HEK293 (cell line): ENCODE results near the gene DKK2.

Source experiments
- CTCF ChIA-PET: fragments of 350-600 bp; formaldehyde crosslinking; extraction: SDS; loops from one replicate; lab custom pipeline; 2021; ENCODE audit warnings: antibody characterized with exemption; lab: Yijun Ruan, JAX
- POLR2A ChIA-PET: fragments of 300-600 bp; formaldehyde crosslinking; extraction: SDS; loops from one replicate; lab custom pipeline; 2020; ENCODE audit warnings: antibody characterized with exemption, inconsistent platforms; lab: Yijun Ruan, JAX
- H3K27ac ChIP-seq: fragments of 200-500 bp; sonication (Bioruptor generic); 2 replicates; pipeline ENCODE4 v1.5.1; 2014; ENCODE audit warnings: low read depth, low read length, control low read depth, inconsistent platforms; ENCODE audit errors: extremely low read depth
- H3K36me3 ChIP-seq, 2 experiments: fragments of 200-500 bp in 1 of 2; sonication (Bioruptor generic) in 1 of 2; 1 replicate in 1 of 2; 2 replicates in 1 of 2; pipeline ENCODE4 v1.5.1; 2014 to 2017; ENCODE audit warnings: inconsistent platforms in 2 of 2, low read length in 2 of 2; ENCODE audit not compliant: control insufficient read depth in 2 of 2, insufficient read depth in 1 of 2
- H3K4me1 ChIP-seq: fragments of 200-500 bp; sonication (Bioruptor generic); 2 replicates; pipeline ENCODE4 v1.5.1; 2014; ENCODE audit warnings: mild to moderate bottlenecking, low read length, inconsistent platforms; ENCODE audit not compliant: control insufficient read depth, insufficient read depth
- H3K4me3 ChIP-seq: 2 replicates; pipeline ENCODE4 v1.5.1; 2011; ENCODE audit warnings: low read depth, mild to moderate bottlenecking, control low read depth, low read length, moderate library complexity
- H3K9me3 ChIP-seq: fragments of 200-500 bp; sonication (Bioruptor generic); 2 replicates; pipeline ENCODE4 v1.5.1; 2014; ENCODE audit warnings: low read depth, low read length, inconsistent platforms; ENCODE audit not compliant: control insufficient read depth, insufficient read depth
- KLF16 ChIP-seq: fragments of 450-650 bp; formaldehyde crosslinking; IDR thresholded peaks from 2 replicates; pipeline ENCODE4 v1.5.1; 2017; ENCODE audit warnings: missing biosample characterization, missing genetic modification characterization
- OSR2 ChIP-seq: fragments of 450-650 bp; formaldehyde crosslinking; IDR thresholded peaks from 2 replicates; pipeline ENCODE4 v1.5.1; 2016; ENCODE audit warnings: missing biosample characterization, missing genetic modification characterization
- PRDM1 ChIP-seq: fragments of 450-650 bp; formaldehyde crosslinking; IDR thresholded peaks from 2 replicates; pipeline ENCODE4; 2016; ENCODE audit warnings: missing biosample characterization, missing genetic modification characterization
- SP2 ChIP-seq: fragments of 450-650 bp; formaldehyde crosslinking; IDR thresholded peaks from 2 replicates; pipeline ENCODE4 v1.5.1; 2016; ENCODE audit warnings: missing biosample characterization, missing genetic modification characterization
- SP3 ChIP-seq: fragments of 450-650 bp; formaldehyde crosslinking; IDR thresholded peaks from 2 replicates; pipeline ENCODE4 v1.5.1; 2016; ENCODE audit warnings: missing biosample characterization, missing genetic modification characterization
- SP7 ChIP-seq: fragments of 450-650 bp; formaldehyde crosslinking; IDR thresholded peaks from 2 replicates; pipeline ENCODE4 v1.5.1; 2016; ENCODE audit warnings: missing biosample characterization, missing genetic modification characterization
- TCF7L2 ChIP-seq: IDR thresholded peaks from 2 replicates; pipeline ENCODE4 v1.6.1; 2011; ENCODE audit warnings: low read depth, mild to moderate bottlenecking, inconsistent platforms, low read length, moderate library complexity, borderline replicate concordance
- ZBTB17 ChIP-seq: fragments of 450-650 bp; formaldehyde crosslinking; IDR thresholded peaks from 2 replicates; pipeline ENCODE4 v1.5.1; 2016; ENCODE audit warnings: missing biosample characterization, missing genetic modification characterization
- ZBTB20 ChIP-seq: fragments of 450-650 bp; formaldehyde crosslinking; IDR thresholded peaks from 2 replicates; pipeline ENCODE4 v1.5.1; 2016; ENCODE audit warnings: missing biosample characterization, missing genetic modification characterization
- ZNF112 ChIP-seq: fragments of 450-650 bp; formaldehyde crosslinking; IDR thresholded peaks from 2 replicates; pipeline ENCODE4 v1.5.0; 2017; ENCODE audit warnings: missing biosample characterization, missing genetic modification characterization
- ZNF140 ChIP-seq: fragments of 450-650 bp; formaldehyde crosslinking; IDR thresholded peaks from 2 replicates; pipeline ENCODE4 v1.5.1; 2016; ENCODE audit warnings: missing biosample characterization, missing genetic modification characterization
- ZNF155 ChIP-seq: fragments of 450-650 bp; formaldehyde crosslinking; IDR thresholded peaks from 2 replicates; pipeline ENCODE4 v1.5.1; 2016; ENCODE audit warnings: missing biosample characterization, missing genetic modification characterization
- ZNF19 ChIP-seq: fragments of 450-650 bp; formaldehyde crosslinking; IDR thresholded peaks from 2 replicates; pipeline ENCODE4; 2016; ENCODE audit warnings: missing biosample characterization, missing genetic modification characterization, low read depth
- ZNF214 ChIP-seq: fragments of 450-650 bp; formaldehyde crosslinking; IDR thresholded peaks from 2 replicates; pipeline ENCODE4 v1.5.1; 2017; ENCODE audit warnings: missing biosample characterization, mild to moderate bottlenecking, missing genetic modification characterization, borderline replicate concordance
- ZNF366 ChIP-seq: fragments of 450-650 bp; formaldehyde crosslinking; conservative IDR thresholded peaks from 2 replicates; pipeline ENCODE4 v1.5.1; 2016; ENCODE audit warnings: missing biosample characterization, missing genetic modification characterization
- ZNF394 ChIP-seq: fragments of 450-650 bp; formaldehyde crosslinking; IDR thresholded peaks from 2 replicates; pipeline ENCODE4 v1.5.1; 2016; ENCODE audit warnings: missing biosample characterization, missing genetic modification characterization, mild to moderate bottlenecking, moderate library complexity, borderline replicate concordance
- ZNF426 ChIP-seq: fragments of 450-650 bp; formaldehyde crosslinking; IDR thresholded peaks from 2 replicates; pipeline ENCODE4 v1.5.1; 2017; ENCODE audit warnings: missing biosample characterization, missing genetic modification characterization, mild to moderate bottlenecking, inconsistent platforms, moderate library complexity
- ZNF626 ChIP-seq: fragments of 450-650 bp; sonication (Bioruptor Pico); formaldehyde crosslinking; IDR thresholded peaks from 2 replicates; pipeline ENCODE4 v1.5.1; 2018; ENCODE audit warnings: missing biosample characterization, missing genetic modification characterization, inconsistent platforms
- ZNF658 ChIP-seq: fragments of 450-650 bp; formaldehyde crosslinking; IDR thresholded peaks from 2 replicates; pipeline ENCODE4; 2016; ENCODE audit warnings: missing biosample characterization, missing genetic modification characterization
- ZNF707 ChIP-seq: fragments of 450-650 bp; formaldehyde crosslinking; IDR thresholded peaks from 2 replicates; pipeline ENCODE4 v1.5.1; 2016; ENCODE audit warnings: missing biosample characterization, missing genetic modification characterization
- ZNF837 ChIP-seq: fragments of 450-650 bp; formaldehyde crosslinking; IDR thresholded peaks from 2 replicates; pipeline ENCODE4 v1.5.1; 2016; ENCODE audit warnings: missing biosample characterization, missing genetic modification characterization
- ZXDB ChIP-seq: fragments of 450-650 bp; formaldehyde crosslinking; IDR thresholded peaks from 2 replicates; pipeline ENCODE4 v1.5.1; 2016; ENCODE audit warnings: missing biosample characterization, missing genetic modification characterization
- TF ChIP-seq, protein P1 (sequence below): fragments of 450-650 bp; formaldehyde crosslinking; IDR thresholded peaks from 2 replicates; pipeline ENCODE4 v1.5.1; 2016; ENCODE audit warnings: missing biosample characterization, missing genetic modification characterization
- TF ChIP-seq, protein P2 (sequence below): fragments of 450-650 bp; IDR thresholded peaks from 2 replicates; pipeline ENCODE4 v1.5.1; 2018; ENCODE audit warnings: missing biosample characterization, missing genetic modification characterization
- TF ChIP-seq, protein P3 (sequence below): fragments of 450-650 bp; formaldehyde crosslinking; IDR thresholded peaks from 2 replicates; pipeline ENCODE4; 2016; ENCODE audit warnings: missing biosample characterization, missing genetic modification characterization
- TF ChIP-seq, protein P4 (sequence below): fragments of 450-650 bp; formaldehyde crosslinking; conservative IDR thresholded peaks from 2 replicates; pipeline ENCODE4 v1.5.1; 2016; ENCODE audit warnings: low read depth, missing biosample characterization, missing genetic modification characterization
- TF ChIP-seq, protein P5 (sequence below): fragments of 450-650 bp; formaldehyde crosslinking; IDR thresholded peaks from 2 replicates; pipeline ENCODE4 v1.5.1; 2016; ENCODE audit warnings: missing biosample characterization, missing genetic modification characterization

DKK2 gene, protein sequence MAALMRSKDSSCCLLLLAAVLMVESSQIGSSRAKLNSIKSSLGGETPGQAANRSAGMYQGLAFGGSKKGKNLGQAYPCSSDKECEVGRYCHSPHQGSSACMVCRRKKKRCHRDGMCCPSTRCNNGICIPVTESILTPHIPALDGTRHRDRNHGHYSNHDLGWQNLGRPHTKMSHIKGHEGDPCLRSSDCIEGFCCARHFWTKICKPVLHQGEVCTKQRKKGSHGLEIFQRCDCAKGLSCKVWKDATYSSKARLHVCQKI

DNA sequence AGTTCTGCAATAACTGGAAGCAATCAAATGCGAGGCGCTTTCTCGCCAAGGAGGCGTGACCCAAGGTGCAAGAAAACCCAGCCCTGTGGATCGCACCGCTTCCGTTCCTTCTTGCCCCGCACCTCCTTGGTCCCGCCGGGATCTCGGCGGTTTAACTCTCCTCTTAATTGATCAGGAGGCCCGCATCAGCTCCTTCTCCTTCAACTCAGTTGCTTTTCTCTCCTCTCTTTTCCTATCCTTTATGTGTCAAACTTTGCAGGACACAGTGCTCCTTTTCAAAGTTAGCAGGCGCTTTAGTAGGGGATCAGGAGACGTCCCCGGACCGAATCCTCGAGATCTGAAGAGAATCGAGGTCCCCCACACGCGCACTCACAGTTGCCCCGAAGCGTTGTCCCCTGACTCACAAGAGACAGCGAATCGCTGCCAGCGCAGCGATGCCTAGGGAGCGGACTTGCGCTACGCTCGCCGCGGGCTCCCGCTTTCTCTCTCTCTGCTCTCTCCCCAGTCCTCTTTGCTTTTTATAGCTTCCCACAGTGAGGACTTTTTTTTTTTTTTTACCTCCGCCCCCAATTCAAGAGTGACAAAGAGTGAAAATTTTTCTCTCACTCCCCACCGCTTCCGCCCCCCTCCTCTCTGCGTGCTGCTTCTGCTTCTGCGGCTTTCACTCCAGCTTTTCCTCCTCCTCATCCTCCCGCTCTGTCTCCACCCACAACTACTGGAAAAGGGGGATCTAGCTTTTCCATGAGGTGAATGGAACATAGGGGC, at the start of gene DKK2:
TSS of gene DKK2 (minus strand) at position 495 of the 765 bp plus-strand sequence. CDS start 722 bp downstream, outside the sequence.
- CTCF ChIA-PET: interaction anchor here (0.6 to 2.0 kb wide), 10 partner anchors 7 to 701 kb away, joined by 3 to 8 read pairs (median 4); partner anchors contain the start of gene PAPSS1
- peak within 1 kb of the TSS; percentile 33 for H3K4me3 ChIP-seq
- TF ChIP-seq ZNF707 (tag by site-specific recombination): no peak
- no peak for TF ChIP-seq ZNF426
- peak; percentile 8; the same call in 1 of the 2 replicates for TF ChIP-seq ZBTB17 (tag by site-specific recombination)
- TF ChIP-seq TCF7L2: no peak
- no peak for TF ChIP-seq ZNF112 (tag by site-specific recombination)
- no peak for TF ChIP-seq ZNF19 (tag by site-specific recombination)
- peak; percentile 23; the same call in 1 of the 2 replicates for TF ChIP-seq SP2
- TF ChIP-seq, protein P1, sequence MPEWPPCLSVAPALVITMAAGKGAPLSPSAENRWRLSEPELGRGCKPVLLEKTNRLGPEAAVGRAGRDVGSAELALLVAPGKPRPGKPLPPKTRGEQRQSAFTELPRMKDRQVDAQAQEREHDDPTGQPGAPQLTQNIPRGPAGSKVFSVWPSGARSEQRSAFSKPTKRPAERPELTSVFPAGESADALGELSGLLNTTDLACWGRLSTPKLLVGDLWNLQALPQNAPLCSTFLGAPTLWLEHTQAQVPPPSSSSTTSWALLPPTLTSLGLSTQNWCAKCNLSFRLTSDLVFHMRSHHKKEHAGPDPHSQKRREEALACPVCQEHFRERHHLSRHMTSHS: no peak
- TF ChIP-seq, protein P2, sequence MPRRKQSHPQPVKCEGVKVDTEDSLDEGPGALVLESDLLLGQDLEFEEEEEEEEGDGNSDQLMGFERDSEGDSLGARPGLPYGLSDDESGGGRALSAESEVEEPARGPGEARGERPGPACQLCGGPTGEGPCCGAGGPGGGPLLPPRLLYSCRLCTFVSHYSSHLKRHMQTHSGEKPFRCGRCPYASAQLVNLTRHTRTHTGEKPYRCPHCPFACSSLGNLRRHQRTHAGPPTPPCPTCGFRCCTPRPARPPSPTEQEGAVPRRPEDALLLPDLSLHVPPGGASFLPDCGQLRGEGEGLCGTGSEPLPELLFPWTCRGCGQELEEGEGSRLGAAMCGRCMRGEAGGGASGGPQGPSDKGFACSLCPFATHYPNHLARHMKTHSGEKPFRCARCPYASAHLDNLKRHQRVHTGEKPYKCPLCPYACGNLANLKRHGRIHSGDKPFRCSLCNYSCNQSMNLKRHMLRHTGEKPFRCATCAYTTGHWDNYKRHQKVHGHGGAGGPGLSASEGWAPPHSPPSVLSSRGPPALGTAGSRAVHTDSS (tag by site-specific recombination): peak; percentile 71
- peak; percentile 39; the same call in 1 of the 2 replicates for TF ChIP-seq ZNF366
- no peak for TF ChIP-seq ZBTB20 (tag by site-specific recombination)
- no peak; the same call in 1 of the 2 replicates for TF ChIP-seq ZNF394 (tag by site-specific recombination)
- TF ChIP-seq ZNF155 (tag by site-specific recombination): no peak
- no peak for TF ChIP-seq ZXDB
- TF ChIP-seq OSR2 (tag by site-specific recombination): peak; percentile 40; the same call in 1 of the 2 replicates
- TF ChIP-seq, protein P3, sequence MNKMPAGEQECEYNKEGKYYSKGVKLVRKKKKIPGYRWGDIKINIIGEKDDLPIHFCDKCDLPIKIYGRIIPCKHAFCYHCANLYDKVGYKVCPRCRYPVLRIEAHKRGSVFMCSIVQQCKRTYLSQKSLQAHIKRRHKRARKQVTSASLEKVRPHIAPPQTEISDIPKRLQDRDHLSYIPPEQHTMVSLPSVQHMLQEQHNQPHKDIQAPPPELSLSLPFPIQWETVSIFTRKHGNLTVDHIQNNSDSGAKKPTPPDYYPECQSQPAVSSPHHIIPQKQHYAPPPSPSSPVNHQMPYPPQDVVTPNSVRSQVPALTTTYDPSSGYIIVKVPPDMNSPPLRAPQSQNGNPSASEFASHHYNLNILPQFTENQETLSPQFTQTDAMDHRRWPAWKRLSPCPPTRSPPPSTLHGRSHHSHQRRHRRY: no peak
- no peak for TF ChIP-seq ZNF837 (tag by site-specific recombination)
- no peak for TF ChIP-seq ZNF626 (tag by site-specific recombination)
- TF ChIP-seq PRDM1: peak; percentile 89
- no peak for TF ChIP-seq ZNF658
- no peak; the same call in 1 of the 2 replicates for TF ChIP-seq SP3 (tag by site-specific recombination)
- TF ChIP-seq, protein P4, sequence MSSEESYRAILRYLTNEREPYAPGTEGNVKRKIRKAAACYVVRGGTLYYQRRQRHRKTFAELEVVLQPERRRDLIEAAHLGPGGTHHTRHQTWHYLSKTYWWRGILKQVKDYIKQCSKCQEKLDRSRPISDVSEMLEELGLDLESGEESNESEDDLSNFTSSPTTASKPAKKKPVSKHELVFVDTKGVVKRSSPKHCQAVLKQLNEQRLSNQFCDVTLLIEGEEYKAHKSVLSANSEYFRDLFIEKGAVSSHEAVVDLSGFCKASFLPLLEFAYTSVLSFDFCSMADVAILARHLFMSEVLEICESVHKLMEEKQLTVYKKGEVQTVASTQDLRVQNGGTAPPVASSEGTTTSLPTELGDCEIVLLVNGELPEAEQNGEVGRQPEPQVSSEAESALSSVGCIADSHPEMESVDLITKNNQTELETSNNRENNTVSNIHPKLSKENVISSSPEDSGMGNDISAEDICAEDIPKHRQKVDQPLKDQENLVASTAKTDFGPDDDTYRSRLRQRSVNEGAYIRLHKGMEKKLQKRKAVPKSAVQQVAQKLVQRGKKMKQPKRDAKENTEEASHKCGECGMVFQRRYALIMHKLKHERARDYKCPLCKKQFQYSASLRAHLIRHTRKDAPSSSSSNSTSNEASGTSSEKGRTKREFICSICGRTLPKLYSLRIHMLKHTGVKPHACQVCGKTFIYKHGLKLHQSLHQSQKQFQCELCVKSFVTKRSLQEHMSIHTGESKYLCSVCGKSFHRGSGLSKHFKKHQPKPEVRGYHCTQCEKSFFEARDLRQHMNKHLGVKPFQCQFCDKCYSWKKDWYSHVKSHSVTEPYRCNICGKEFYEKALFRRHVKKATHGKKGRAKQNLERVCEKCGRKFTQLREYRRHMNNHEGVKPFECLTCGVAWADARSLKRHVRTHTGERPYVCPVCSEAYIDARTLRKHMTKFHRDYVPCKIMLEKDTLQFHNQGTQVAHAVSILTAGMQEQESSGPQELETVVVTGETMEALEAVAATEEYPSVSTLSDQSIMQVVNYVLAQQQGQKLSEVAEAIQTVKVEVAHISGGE (tag by site-specific recombination): peak; percentile 25
- TF ChIP-seq KLF16 (tag by site-specific recombination): no peak
- no peak for TF ChIP-seq SP7 (tag by site-specific recombination)
- peak; percentile 94 for TF ChIP-seq ZNF140 (tag by site-specific recombination)
- no peak for TF ChIP-seq ZNF214 (tag by site-specific recombination)
- TF ChIP-seq, protein P5, sequence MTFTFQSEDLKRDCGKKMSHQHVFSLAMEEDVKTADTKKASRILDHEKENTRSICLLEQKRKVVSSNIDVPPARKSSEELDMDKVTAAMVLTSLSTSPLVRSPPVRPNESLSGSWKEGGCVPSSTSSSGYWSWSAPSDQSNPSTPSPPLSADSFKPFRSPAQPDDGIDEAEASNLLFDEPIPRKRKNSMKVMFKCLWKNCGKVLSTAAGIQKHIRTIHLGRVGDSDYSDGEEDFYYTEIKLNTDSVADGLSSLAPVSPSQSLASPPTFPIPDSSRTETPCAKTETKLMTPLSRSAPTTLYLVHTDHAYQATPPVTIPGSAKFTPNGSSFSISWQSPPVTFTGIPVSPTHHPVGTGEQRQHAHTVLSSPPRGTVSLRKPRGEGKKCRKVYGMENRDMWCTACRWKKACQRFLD (tag by site-specific recombination): no peak

More for the DNA sequence above, at the start of gene DKK2:
- POLR2A ChIA-PET: no interaction called here
- no peak within 1 kb of the TSS for H3K27ac ChIP-seq
- no peaks in the 10 kb centered on the region for H3K36me3 ChIP-seq
- no peaks in the 10 kb centered on the region for H3K4me1 ChIP-seq
- no peaks in the 10 kb centered on the region for H3K9me3 ChIP-seq
